ENCODE measurements around the gene SPO11. TPM values are rescaled to one million over a fixed set of nuclear protein-coding genes. Genes with fewer than 3 reads are reported as not detected.

SPO11 gene
- total and polyA plus RNA-seq, 4 donors = not detected

DNA sequence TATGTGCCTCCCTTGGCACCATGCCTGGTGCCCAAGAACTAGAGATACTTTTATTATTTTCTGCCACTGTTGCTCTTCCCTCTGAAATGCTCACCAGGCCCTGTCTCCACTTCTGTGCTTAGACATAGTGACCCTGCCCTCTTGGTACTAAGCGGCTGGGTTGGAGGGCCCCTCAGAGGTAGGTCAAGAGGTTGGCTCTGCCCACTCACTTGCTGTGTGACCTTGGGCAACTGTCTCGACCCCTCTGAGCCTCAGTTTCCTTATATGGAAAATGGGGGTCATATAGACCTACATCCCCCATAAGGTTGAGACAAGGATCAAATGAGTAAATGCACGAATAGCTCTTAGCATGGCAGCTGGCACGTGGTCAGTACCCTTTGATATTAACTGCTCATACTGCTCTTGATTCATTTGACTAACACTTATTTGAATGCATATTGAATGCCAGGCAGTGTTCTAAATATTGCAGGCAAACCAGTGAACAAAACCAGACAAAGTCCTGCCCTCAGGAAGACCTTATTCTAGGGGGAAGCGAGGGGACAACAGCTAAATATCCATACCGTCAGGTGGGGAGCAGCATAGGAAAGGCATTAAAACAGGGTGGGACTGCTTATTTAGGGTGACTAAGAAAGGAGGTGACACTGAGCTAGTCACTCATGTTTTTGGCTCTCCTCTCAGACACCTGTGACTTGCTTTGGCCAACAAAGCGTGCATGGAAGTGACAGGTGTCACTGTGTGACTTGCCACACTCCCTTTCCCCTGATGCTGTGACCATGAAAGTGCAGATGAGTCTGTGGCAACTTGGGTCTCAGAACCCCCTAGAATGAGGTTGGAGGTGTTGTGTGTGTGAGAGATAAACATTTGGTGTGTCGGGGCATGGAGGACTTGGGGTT lies 14.3 kb upstream of the SPO11 start:
- peaks cover 0 to 2% (median 0%) of the 10 kb centered on the region in 4 donors for H3K9me3 ChIP-seq (ENCODE audit: control insufficient read depth in 4 of 4, insufficient read depth in 3 of 4, low read length in 3 of 4)
- H3K9ac ChIP-seq (ENCODE audit: insufficient read depth in 1 of 2, low read length in 2 of 2) = no peak overlapping the region
- H3K36me3 ChIP-seq (ENCODE audit: control insufficient read depth in 4 of 4, insufficient read depth in 4 of 4, low read length in 4 of 4) = no peaks in the 10 kb centered on the region
- no peak overlapping the region for H3K27ac ChIP-seq (ENCODE audit: low read depth in 1 of 2, low read length in 1 of 2)
- H3K4me1 ChIP-seq (ENCODE audit: control insufficient read depth in 5 of 5, insufficient read depth in 5 of 5, low read length in 5 of 5) = no peaks in the 10 kb centered on the region
- H3K27me3 ChIP-seq (ENCODE audit: control insufficient read depth in 3 of 3, insufficient read depth in 3 of 3, low read length in 2 of 3) = peaks cover 0 to 4% (median 0%) of the 10 kb centered on the region in 3 donors
- no peak overlapping the region for H3K4me3 ChIP-seq
- ATAC-seq (ENCODE audit: insufficient read depth, low FRiP score) (no peak), DNase-seq (no peak)
- 78 to 82% methylated on average over 8 of the region's 8 CpGs for WGBS, 2 donors
- TF ChIP-seq CTCF (IDR thresholded peaks at IDR 0.05; ENCODE audit: control extremely low read depth, extremely low read depth) = no peak

GRCh38 chr20:57315976-57316480 lies 13.6 kb upstream of the SPO11 start:
- no peak overlapping the region for H3K4me3 ChIP-seq
- H3K9me3 ChIP-seq (ENCODE audit: control insufficient read depth in 4 of 4, insufficient read depth in 3 of 4, low read length in 3 of 4) = peaks cover 0 to 2% (median 0%) of the 10 kb centered on the region in 4 donors
- no peak for DNase-seq
- no peak overlapping the region for H3K27ac ChIP-seq (ENCODE audit: low read depth in 1 of 2, low read length in 1 of 2)
- no peak for ATAC-seq (ENCODE audit: insufficient read depth, low FRiP score)
- TF ChIP-seq CTCF (IDR thresholded peaks at IDR 0.05; ENCODE audit: control extremely low read depth, extremely low read depth) = no peak
- peaks cover 0 to 4% (median 0%) of the 10 kb centered on the region in 3 donors for H3K27me3 ChIP-seq (ENCODE audit: control insufficient read depth in 3 of 3, insufficient read depth in 3 of 3, low read length in 2 of 3)
- no peaks in the 10 kb centered on the region for H3K36me3 ChIP-seq (ENCODE audit: control insufficient read depth in 4 of 4, insufficient read depth in 4 of 4, low read length in 4 of 4)
- 85 to 90% methylated on average over 8 of the region's 8 CpGs for WGBS, 2 donors
- H3K9ac ChIP-seq (ENCODE audit: insufficient read depth in 1 of 2, low read length in 2 of 2) = no peak overlapping the region
- no peaks in the 10 kb centered on the region for H3K4me1 ChIP-seq (ENCODE audit: control insufficient read depth in 5 of 5, insufficient read depth in 5 of 5, low read length in 5 of 5)

DNA sequence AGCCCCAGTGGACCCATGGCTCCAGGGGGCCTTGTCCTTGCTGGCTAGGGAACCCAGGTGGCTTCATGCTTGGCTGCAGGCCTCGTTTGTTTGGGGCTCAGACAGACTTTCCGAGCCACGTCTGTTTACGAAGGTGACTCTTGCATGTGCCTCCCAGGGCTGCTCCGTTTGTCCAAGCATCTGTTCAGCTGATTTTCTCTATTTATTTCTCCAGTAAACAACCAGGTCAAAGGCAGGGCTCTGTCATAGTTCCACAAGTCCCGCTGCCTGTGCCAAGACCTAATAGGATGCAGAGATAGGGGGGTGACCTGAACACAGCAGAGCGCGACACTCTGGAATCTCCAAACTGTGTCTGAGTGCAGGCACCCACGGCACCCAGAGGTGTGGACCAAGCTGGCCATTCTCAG lies 12.8 kb upstream of the SPO11 start:
- no peak for DNase-seq

More for the DNA sequence above, 12.8 kb upstream of the SPO11 start:
- Histone ChIP-seq H3K27ac (ENCODE audit: low read depth in 1 of 2, low read length in 1 of 2) (no peak overlapping the region), H3K9ac (ENCODE audit: insufficient read depth in 1 of 2, low read length in 2 of 2) (no peak overlapping the region), H3K9me3 (ENCODE audit: control insufficient read depth in 4 of 4, insufficient read depth in 3 of 4, low read length in 3 of 4) (peaks cover 0 to 2% (median 0%) of the 10 kb centered on the region in 4 donors), H3K27me3 (ENCODE audit: control insufficient read depth in 3 of 3, insufficient read depth in 3 of 3, low read length in 2 of 3) (peaks cover 0 to 4% (median 0%) of the 10 kb centered on the region in 3 donors), H3K36me3 (ENCODE audit: control insufficient read depth in 4 of 4, insufficient read depth in 4 of 4, low read length in 4 of 4) (no peaks in the 10 kb centered on the region), H3K4me1 (ENCODE audit: control insufficient read depth in 5 of 5, insufficient read depth in 5 of 5, low read length in 5 of 5) (no peaks in the 10 kb centered on the region), H3K4me3 (no peak overlapping the region)
- 77 to 87% methylated on average over 9 of the region's 9 CpGs for WGBS, 2 donors
- ATAC-seq (ENCODE audit: insufficient read depth, low FRiP score) = no peak
- no peak for TF ChIP-seq CTCF (IDR thresholded peaks at IDR 0.05; ENCODE audit: control extremely low read depth, extremely low read depth)

Measured in lung (tissue), 12 donors.